Neural progenitor cell (in vitro differentiated cells): Measurements from ENCODE around the gene PPIL3. TPM values are rescaled to one million over a fixed set of nuclear protein-coding genes. Genes with fewer than 3 reads are reported as not detected.

Source experiments
- DNase-seq: peaks from one replicate; pipeline ENCODE4 v3.0.0-alpha.2; 2016; ENCODE audit warnings: low spot score
- H2AFZ ChIP-seq: fragments of 200-600 bp; sonication (generic); replicated peaks from 2 replicates; pipeline ENCODE4 v1.6.1; 2016; ENCODE audit warnings: antibody characterized with exemption
- H3F3A ChIP-seq: fragments of 200-600 bp; sonication (generic); 2 replicates; pipeline ENCODE4 v1.6.1; 2016; ENCODE audit warnings: antibody characterized with exemption, low read depth
- H3K27ac ChIP-seq: fragments of 200-600 bp; sonication (generic); 2 replicates; pipeline ENCODE4 v1.5.1; 2016; ENCODE audit warnings: mild to moderate bottlenecking
- H3K27me3 ChIP-seq: fragments of 200-600 bp; sonication (generic); 2 replicates; pipeline ENCODE4 v1.6.1; 2016; ENCODE audit warnings: mild to moderate bottlenecking, moderate library complexity
- H3K36me3 ChIP-seq: fragments of 200-600 bp; sonication (generic); 2 replicates; pipeline ENCODE4 v1.5.1; 2016
- H3K4me1 ChIP-seq: fragments of 200-600 bp; sonication (generic); 2 replicates; pipeline ENCODE4 v1.6.1; 2016; ENCODE audit warnings: mixed run types
- H3K4me2 ChIP-seq: fragments of 200-600 bp; sonication (generic); 2 replicates; pipeline ENCODE4 v1.6.1; 2016
- H3K4me3 ChIP-seq: fragments of 200-600 bp; sonication (generic); 2 replicates; pipeline ENCODE4 v1.5.1; 2016
- H3K79me2 ChIP-seq: fragments of 200-600 bp; sonication (generic); 2 replicates; pipeline ENCODE4 v1.6.1; 2016; ENCODE audit warnings: low read depth
- H3K9ac ChIP-seq: fragments of 200-600 bp; sonication (generic); 2 replicates; pipeline ENCODE4 v1.6.1; 2016
- H3K9me3 ChIP-seq: fragments of 200-600 bp; sonication (generic); 2 replicates; pipeline ENCODE4 v1.5.1; 2016; ENCODE audit warnings: low read depth
- H4K20me1 ChIP-seq: fragments of 200-600 bp; sonication (generic); 2 replicates; pipeline ENCODE4 v1.6.1; 2016; ENCODE audit warnings: low read depth
- H3K27ac Mint-ChIP-seq: 3 replicates; pipeline ENCODE4 v1.8.0; 2021; ENCODE audit warnings: mixed read lengths
- H3K27me3 Mint-ChIP-seq: 2 replicates; pipeline ENCODE4 v1.8.0; 2022; ENCODE audit warnings: low read depth, mild to moderate bottlenecking, inconsistent platforms, moderate library complexity, mixed read lengths; ENCODE audit not compliant: insufficient read depth
- H3K36me3 Mint-ChIP-seq: 3 replicates; pipeline ENCODE4 v1.8.0; 2021; ENCODE audit warnings: mixed read lengths
- H3K4me1 Mint-ChIP-seq: 3 replicates; pipeline ENCODE4 v1.8.0; 2021; ENCODE audit warnings: mixed read lengths
- H3K4me3 Mint-ChIP-seq: 3 replicates; pipeline ENCODE4 v1.8.0; 2021; ENCODE audit warnings: mild to moderate bottlenecking, moderate library complexity, mixed read lengths
- H3K9me3 Mint-ChIP-seq: 3 replicates; pipeline ENCODE4 v1.8.0; 2020; ENCODE audit warnings: mixed read lengths
- CTCF ChIP-seq: fragments of 200-600 bp; sonication (generic); IDR thresholded peaks from 2 replicates; pipeline ENCODE4 v1.5.1; 2017; ENCODE audit warnings: antibody characterized with exemption, mild to moderate bottlenecking
- EZH2 ChIP-seq: fragments of 200-600 bp; sonication (generic); IDR thresholded peaks from 2 replicates; pipeline ENCODE4 v1.6.1; 2017; ENCODE audit warnings: antibody characterized with exemption, mild to moderate bottlenecking, moderate library complexity
- EZH2phosphoT487 ChIP-seq: fragments of 200-600 bp; sonication (generic); IDR thresholded peaks from 2 replicates; pipeline ENCODE4 v1.6.1; 2017; ENCODE audit warnings: antibody characterized with exemption
- total RNA-seq: library from RNA; depleted of rRNA; stranded (reverse); fragments of >200 nt; gene quantifications from 2 replicates; pipeline ENCODE4 v1.2.3, GENCODE V29; 2015; ENCODE audit warnings: low replicate concordance

Gene PPIL3
- total RNA-seq, 1 donor from 2014 or later = 152 TPM

GRCh38 chr2:200860092-200860795 lies 28.6 kb downstream of the PPIL3 start:
- Histone ChIP-seq H3K27ac (peak overlapping the region; percentile 1), H3K4me3 (peak overlapping the region; percentile 95), H3K4me2 (peak overlapping the region; percentile 90), H3K36me3 (peaks cover 51% of the 10 kb centered on the region), H2AFZ (no peak overlapping the region), H3K9ac (no peak overlapping the region), H3K27me3 (no peaks in the 10 kb centered on the region), H3K4me1 (peaks cover 19% of the 10 kb centered on the region), H3F3A (peaks cover 44% of the 10 kb centered on the region), H3K79me2 (peaks cover 91% of the 10 kb centered on the region), H4K20me1 (peaks cover 63% of the 10 kb centered on the region), H3K9me3 (no peaks in the 10 kb centered on the region)
- Mint-ChIP-seq H3K27ac (no peak overlapping the region), H3K4me1 (peaks cover 20% of the 10 kb centered on the region), H3K9me3 (peaks cover 3% of the 10 kb centered on the region), H3K36me3 (peaks cover 47% of the 10 kb centered on the region), H3K27me3 (no peaks in the 10 kb centered on the region), H3K4me3 (peak overlapping the region; percentile 46)
- DNase-seq = no peak
- TF ChIP-seq EZH2phosphoT487 (no peak), EZH2 (no peak), CTCF (no peak)

DNA sequence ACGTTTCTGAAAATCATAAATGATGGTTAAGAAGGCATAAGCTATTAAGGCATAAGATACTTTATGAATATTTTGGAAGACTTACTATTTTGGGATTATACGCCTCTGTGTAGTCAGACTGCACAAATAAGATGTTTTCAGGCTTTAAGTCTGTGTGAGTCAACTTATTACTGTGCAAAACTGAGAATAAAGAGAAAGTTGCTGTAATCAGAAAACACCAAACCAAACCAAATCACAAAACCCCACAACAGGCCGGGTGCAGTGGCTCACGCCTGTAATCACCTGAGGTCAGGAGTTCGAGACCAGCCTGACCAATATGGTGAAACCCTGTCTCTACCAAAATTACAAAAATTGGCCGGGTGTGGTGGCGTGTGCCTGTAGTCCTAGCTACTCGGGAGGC lies 32.1 kb downstream of the PPIL3 start:
- no peaks in the 10 kb centered on the region for H3K27me3 ChIP-seq
- no peak overlapping the region for H3K27ac ChIP-seq
- Mint-ChIP-seq H3K4me1 (peaks cover 11% of the 10 kb centered on the region), H3K36me3 (peaks cover 62% of the 10 kb centered on the region), H3K27me3 (no peaks in the 10 kb centered on the region), H3K9me3 (no peaks in the 10 kb centered on the region), H3K27ac (no peak overlapping the region), H3K4me3 (no peak overlapping the region)
- peaks cover 67% of the 10 kb centered on the region for H4K20me1 ChIP-seq
- no peak for DNase-seq
- peaks cover 62% of the 10 kb centered on the region for H3F3A ChIP-seq
- no peak overlapping the region for H2AFZ ChIP-seq
- H3K4me1 ChIP-seq = peaks cover 14% of the 10 kb centered on the region
- no peak overlapping the region for H3K4me2 ChIP-seq
- no peak overlapping the region for H3K4me3 ChIP-seq
- no peak overlapping the region for H3K9ac ChIP-seq
- H3K9me3 ChIP-seq = no peaks in the 10 kb centered on the region
- TF ChIP-seq EZH2 (no peak), CTCF (no peak), EZH2phosphoT487 (no peak)
- H3K79me2 ChIP-seq = peaks cover 69% of the 10 kb centered on the region
- H3K36me3 ChIP-seq = peaks cover 69% of the 10 kb centered on the region

DNA sequence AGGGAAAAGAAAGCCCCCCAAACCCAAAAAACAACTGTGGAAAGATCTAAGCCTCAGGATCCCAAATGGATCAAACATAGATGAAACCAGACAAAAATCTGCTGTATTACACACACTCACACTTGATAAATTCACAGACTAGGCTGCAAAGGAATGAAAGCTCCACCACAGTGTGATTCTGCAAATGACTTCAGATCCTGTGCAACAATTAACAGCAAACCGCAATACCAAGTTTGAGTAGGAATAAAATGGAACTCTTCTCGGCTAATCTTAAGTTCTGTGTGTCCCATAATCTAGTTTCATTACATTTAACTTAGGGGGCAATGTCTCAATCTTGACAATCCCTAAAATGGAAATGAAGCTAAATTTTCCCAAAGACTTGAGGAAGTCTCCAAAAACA lies 36.3 kb downstream of the PPIL3 start:
- Mint-ChIP-seq H3K9me3 (no peaks in the 10 kb centered on the region), H3K4me1 (no peaks in the 10 kb centered on the region), H3K27me3 (peaks cover 6% of the 10 kb centered on the region), H3K36me3 (peaks cover 47% of the 10 kb centered on the region), H3K4me3 (no peak overlapping the region), H3K27ac (no peak overlapping the region)
- Histone ChIP-seq H3K27me3 (no peaks in the 10 kb centered on the region), H4K20me1 (peaks cover 34% of the 10 kb centered on the region), H3K4me2 (no peak overlapping the region), H3K27ac (peak overlapping the region; percentile 16), H3K9ac (no peak overlapping the region), H3K4me3 (no peak overlapping the region), H3K36me3 (peaks cover 34% of the 10 kb centered on the region), H3K4me1 (no peaks in the 10 kb centered on the region), H3K9me3 (no peaks in the 10 kb centered on the region), H3F3A (peaks cover 65% of the 10 kb centered on the region), H2AFZ (no peak overlapping the region), H3K79me2 (peaks cover 27% of the 10 kb centered on the region)
- DNase-seq = no peak
- TF ChIP-seq CTCF (no peak), EZH2 (no peak), EZH2phosphoT487 (no peak)
